Measurements from ENCODE around the gene ZDHHC3.

DNA sequence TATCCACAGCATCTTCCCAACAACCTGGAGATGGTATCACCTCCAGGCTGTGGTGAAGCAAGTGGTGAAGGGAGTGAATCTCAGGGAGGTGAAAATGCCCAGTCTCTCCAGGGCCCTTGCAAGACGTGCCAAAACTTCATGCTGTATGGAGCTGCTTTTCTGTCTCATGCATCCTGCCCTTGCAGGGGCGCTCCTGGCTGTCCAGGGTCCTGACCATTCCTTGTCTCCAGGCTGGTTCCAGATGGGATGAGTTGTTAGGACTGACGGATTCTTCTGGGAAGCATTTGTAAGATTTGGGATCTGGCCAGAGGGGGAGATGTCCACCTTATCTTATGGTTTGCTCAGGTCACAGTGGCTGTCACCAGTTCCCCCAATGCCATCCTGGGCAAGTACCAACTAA, 85.7 kb downstream of the ZDHHC3 start:
- TF ChIP-seq, protein P1, sequence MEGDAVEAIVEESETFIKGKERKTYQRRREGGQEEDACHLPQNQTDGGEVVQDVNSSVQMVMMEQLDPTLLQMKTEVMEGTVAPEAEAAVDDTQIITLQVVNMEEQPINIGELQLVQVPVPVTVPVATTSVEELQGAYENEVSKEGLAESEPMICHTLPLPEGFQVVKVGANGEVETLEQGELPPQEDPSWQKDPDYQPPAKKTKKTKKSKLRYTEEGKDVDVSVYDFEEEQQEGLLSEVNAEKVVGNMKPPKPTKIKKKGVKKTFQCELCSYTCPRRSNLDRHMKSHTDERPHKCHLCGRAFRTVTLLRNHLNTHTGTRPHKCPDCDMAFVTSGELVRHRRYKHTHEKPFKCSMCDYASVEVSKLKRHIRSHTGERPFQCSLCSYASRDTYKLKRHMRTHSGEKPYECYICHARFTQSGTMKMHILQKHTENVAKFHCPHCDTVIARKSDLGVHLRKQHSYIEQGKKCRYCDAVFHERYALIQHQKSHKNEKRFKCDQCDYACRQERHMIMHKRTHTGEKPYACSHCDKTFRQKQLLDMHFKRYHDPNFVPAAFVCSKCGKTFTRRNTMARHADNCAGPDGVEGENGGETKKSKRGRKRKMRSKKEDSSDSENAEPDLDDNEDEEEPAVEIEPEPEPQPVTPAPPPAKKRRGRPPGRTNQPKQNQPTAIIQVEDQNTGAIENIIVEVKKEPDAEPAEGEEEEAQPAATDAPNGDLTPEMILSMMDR (IDR thresholded peaks at IDR 0.05): no peak
- TF ChIP-seq POLR2A (IDR thresholded peaks at IDR 0.05): no peak

Measured in adrenal gland (tissue), 5 donors.